ENCODE results near the gene SPINK7.

Gene SPINK7

DNA sequence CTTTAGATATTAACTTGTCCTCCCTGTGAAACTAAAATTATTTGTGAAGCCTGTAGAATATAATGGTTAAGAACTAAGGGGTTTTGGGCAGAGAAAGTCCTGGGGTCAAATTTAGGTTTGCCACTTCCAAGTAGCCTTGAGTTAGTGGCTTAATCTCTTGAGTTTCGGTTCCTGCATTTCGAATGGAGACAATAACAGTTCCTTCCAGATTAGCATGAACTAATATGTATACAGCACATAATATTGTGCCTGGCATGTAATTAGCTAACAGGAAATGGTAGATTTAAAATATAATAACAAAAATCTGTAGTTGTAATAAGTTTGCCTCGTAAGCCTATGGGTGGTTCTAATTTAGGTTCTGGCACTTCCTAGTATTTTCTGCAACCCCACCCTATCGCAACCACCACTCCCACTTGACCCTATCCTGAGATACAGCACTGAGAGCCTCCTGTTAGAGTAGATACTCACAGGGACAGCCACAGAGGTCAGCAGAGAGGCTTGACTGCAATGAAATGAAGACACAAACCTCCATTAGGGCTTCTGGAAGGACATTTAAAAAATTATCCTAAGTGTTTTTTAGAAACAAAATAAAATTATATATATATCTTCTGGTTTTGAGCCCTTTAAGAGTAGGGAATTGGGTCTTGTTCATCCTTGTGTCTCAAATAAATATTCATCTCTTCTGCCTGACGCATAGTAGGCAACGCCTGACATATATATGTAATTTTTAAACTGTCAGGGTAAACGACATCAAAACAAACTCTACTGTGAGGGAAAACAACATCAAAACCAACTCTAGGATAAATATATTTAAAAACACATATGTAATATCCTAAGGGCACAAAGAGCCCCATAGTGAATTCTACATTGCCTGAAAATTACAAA, 31.6 kb downstream of the SPINK7 start:
- DNase-seq (ENCODE audit: low read depth in 3 of 3), result no peak

DNA sequence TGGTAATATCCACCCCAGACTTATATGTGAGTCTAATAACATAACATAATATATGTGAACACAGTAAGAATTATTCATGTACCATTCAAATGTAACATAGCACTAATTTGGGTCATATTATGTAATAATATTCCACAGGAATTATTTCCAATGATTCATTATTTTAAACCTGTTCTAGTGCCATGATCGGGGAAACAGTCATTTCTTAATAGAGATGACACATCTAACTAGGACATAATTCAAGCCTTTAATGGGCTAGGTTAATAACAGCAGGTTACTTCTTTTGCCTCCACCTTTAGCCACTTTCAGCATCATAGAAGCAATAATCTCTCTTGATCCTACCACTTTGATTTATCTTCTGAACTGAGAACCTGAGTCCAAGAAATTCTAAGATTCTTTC, 35.5 kb downstream of the SPINK7 start:
- no peak for DNase-seq (ENCODE audit: low read depth in 3 of 3)

GRCh38 chr5:148352696-148353095, 40.5 kb downstream of the SPINK7 start:
- DNase-seq (ENCODE audit: low read depth in 3 of 3), result no peak

DNA sequence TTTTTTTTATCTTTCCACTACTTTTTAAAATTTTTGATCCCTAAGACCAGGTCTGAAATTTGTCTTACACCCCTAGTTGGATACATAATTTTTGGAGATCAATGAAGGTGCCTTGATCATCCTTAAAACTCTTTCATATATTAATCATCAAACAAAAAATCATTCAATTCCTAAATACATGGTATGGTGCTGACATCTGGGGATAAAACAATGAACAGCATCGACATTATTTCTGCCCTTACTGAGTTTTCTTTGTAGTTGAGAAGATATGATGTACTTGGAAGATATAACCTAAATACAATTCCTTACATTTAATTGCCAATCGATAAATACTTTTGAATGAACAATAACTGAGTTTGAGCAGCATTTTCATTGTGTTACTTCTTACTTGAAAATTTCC, 41.4 kb downstream of the SPINK7 start:
- no peak for DNase-seq (ENCODE audit: low read depth in 3 of 3)

DNA sequence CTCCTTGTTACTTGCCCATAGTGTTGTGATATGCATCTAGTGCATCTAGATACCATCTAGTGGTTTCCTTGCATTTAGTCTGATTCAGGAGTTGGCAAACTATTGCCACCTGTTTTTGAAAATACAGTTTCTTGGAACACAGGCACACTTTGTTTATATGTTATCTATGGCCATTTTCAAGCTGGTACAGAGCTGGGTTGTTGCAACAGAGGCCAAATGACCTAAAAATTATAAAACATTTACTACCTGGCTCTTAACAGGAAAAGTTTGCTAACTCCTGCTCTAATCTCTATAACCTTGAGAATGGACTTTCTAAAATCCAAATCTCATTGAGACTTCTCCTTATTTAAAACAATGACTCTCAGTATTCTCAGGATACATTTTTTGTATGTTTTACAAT, 52.1 kb downstream of the SPINK7 start:
- DNase-seq (ENCODE audit: low read depth in 3 of 3), result no peak

Data from stimulated activated CD4-positive, alpha-beta T cell treated with anti-CD3 and anti-CD28 coated beads, TNF-alpha, amount 100 ng/mL, for 4 hours (primary cell).